H1 (cell line): Measurements from ENCODE around the gene MRPL52. TPM values are rescaled to one million over a fixed set of nuclear protein-coding genes. Genes with fewer than 3 reads are reported as not detected.

Experiments
- CTCF ChIA-PET: fragments of 300-600 bp; sonication (Branson Sonifier 250); formaldehyde crosslinking; loops from one replicate; lab custom pipeline; 2021; ENCODE audit not compliant: partially characterized antibody; lab: Charles Lee
- POLR2A ChIA-PET: fragments of 300-600 bp; sonication (Branson Sonifier 250); formaldehyde crosslinking; loops from one replicate; lab custom pipeline; 2021; ENCODE audit warnings: inconsistent platforms; ENCODE audit not compliant: partially characterized antibody; lab: Charles Lee
- DNase-seq, 2 experiments: peaks; one replicate each; pipeline versions ENCODE4 v3.0.0 to v3.0.0-alpha.2; 2010 to 2022; ENCODE audit warnings: low spot score in 2 of 2, low read depth in 1 of 2, mixed read lengths in 1 of 2
- FAIRE-seq: peaks from 2 replicates; lab custom pipeline; 2011; peaks lifted over from hg19 to GRCh38; lab: Jason Lieb, UNC
- H2AFZ ChIP-seq: 2 replicates; pipeline ENCODE4 v1.8.1; 2012; ENCODE audit warnings: low read length, inconsistent platforms
- H2AK5ac ChIP-seq: 2 replicates; pipeline ENCODE4 v1.6.1; 2013; ENCODE audit warnings: low read depth, low read length
- H2BK120ac ChIP-seq: replicated peaks from 2 replicates; pipeline ENCODE3; 2013; ENCODE audit warnings: low read depth, low read length, inconsistent platforms
- H2BK12ac ChIP-seq: 2 replicates; pipeline ENCODE4 v1.6.1; 2013; ENCODE audit warnings: low read depth, low read length
- H2BK15ac ChIP-seq: 2 replicates; pipeline ENCODE4 v1.6.1; 2013; ENCODE audit warnings: low read length
- H2BK20ac ChIP-seq: 2 replicates; pipeline ENCODE4 v1.6.1; 2013; ENCODE audit warnings: low read length
- H2BK5ac ChIP-seq: 2 replicates; pipeline ENCODE4 v1.6.1; 2013; ENCODE audit warnings: low read depth, low read length
- H3K14ac ChIP-seq: 2 replicates; pipeline ENCODE4 v1.6.1; 2013; ENCODE audit warnings: inconsistent platforms; ENCODE audit not compliant: insufficient read length
- H3K18ac ChIP-seq: 2 replicates; pipeline ENCODE4 v1.6.1; 2013; ENCODE audit warnings: low read length; ENCODE audit errors: extremely low read depth
- H3K23ac ChIP-seq: 2 replicates; pipeline ENCODE4 v1.6.1; 2013; ENCODE audit warnings: inconsistent platforms; ENCODE audit not compliant: insufficient read length
- H3K23me2 ChIP-seq: 2 replicates; pipeline ENCODE4 v1.6.1; 2013; ENCODE audit warnings: low read depth, low read length
- H3K27ac ChIP-seq: 2 replicates; pipeline ENCODE4 v1.6.1; 2011; ENCODE audit warnings: low read depth, low read length, inconsistent platforms
- H3K27me3 ChIP-seq, 4 experiments: replicated peaks in 1 of 4; 1 replicate in 1 of 4; 2 replicates in 3 of 4; pipeline versions ENCODE4 v1.6.1 to v1.8.1; 2011 to 2013; ENCODE audit warnings: low read length in 3 of 4, mild to moderate bottlenecking in 3 of 4, inconsistent platforms in 2 of 4, mixed read lengths in 2 of 4, moderate library complexity in 1 of 4; ENCODE audit not compliant: control insufficient read depth in 3 of 4, insufficient read depth in 3 of 4; ENCODE audit errors: extremely low read depth in 1 of 4
- H3K36me3 ChIP-seq, 4 experiments: 2 replicates each; pipeline versions ENCODE4 v1.6.1 to v1.8.1; 2011 to 2013; ENCODE audit warnings: mild to moderate bottlenecking in 4 of 4, low read length in 3 of 4, moderate library complexity in 2 of 4, control low read depth in 1 of 4, inconsistent platforms in 1 of 4; ENCODE audit not compliant: insufficient read depth in 4 of 4, control insufficient read depth in 2 of 4
- H3K4ac ChIP-seq: replicated peaks from 2 replicates; pipeline ENCODE3; 2013; ENCODE audit warnings: low read length, low read depth, mixed read lengths, inconsistent platforms; ENCODE audit not compliant: insufficient read length
- H3K4me1 ChIP-seq, 4 experiments: replicated peaks in 1 of 4; 1 replicate in 1 of 4; 2 replicates in 3 of 4; pipeline versions ENCODE4 v1.6.1 to v1.8.1; 2011 to 2013; ENCODE audit warnings: low read length in 3 of 4, inconsistent platforms in 2 of 4, mixed read lengths in 1 of 4; ENCODE audit not compliant: insufficient read depth in 4 of 4, control insufficient read depth in 3 of 4
- H3K4me2 ChIP-seq, 2 experiments: 2 replicates each; pipeline versions ENCODE4 v1.6.1 to v1.8.1; 2011 to 2013; ENCODE audit warnings: low read depth in 2 of 2, low read length in 2 of 2, control low read depth in 1 of 2, inconsistent platforms in 1 of 2, mild to moderate bottlenecking in 1 of 2; ENCODE audit not compliant: insufficient read depth in 1 of 2
- H3K4me3 ChIP-seq, 4 experiments: fragments of 200-600, 300-600 bp in 1 of 4; sonication (generic), shearing (Covaris generic), sonication (Bioruptor Twin) in 1 of 4; 2 replicates each; pipeline versions ENCODE4 v1.5.1 to v1.8.1; 2011 to 2016; ENCODE audit warnings: low read length in 4 of 4, low read depth in 3 of 4, control low read depth in 2 of 4, inconsistent platforms in 2 of 4, mild to moderate bottlenecking in 2 of 4, mixed read lengths in 1 of 4, moderate library complexity in 1 of 4; ENCODE audit not compliant: insufficient read depth in 2 of 4; ENCODE audit errors: extremely low read depth in 1 of 4
- H3K56ac ChIP-seq: replicated peaks from 2 replicates; pipeline ENCODE3; 2013; ENCODE audit warnings: low read depth, mild to moderate bottlenecking, mixed read lengths, low read length, inconsistent platforms; ENCODE audit not compliant: insufficient read length
- H3K79me1 ChIP-seq: 2 replicates; pipeline ENCODE4 v1.6.1; 2013; ENCODE audit warnings: low read depth, low read length, control low read depth
- H3K79me2 ChIP-seq, 2 experiments: 2 replicates each; pipeline versions ENCODE4 v1.6.1 to v1.8.1; 2012 to 2013; ENCODE audit warnings: low read length in 2 of 2, mild to moderate bottlenecking in 2 of 2, inconsistent platforms in 1 of 2; ENCODE audit not compliant: insufficient read depth in 2 of 2, control insufficient read depth in 1 of 2
- H3K9ac ChIP-seq, 4 experiments: replicated peaks in 1 of 4; 1 replicate in 1 of 4; 2 replicates in 3 of 4; pipeline versions ENCODE4 v1.6.1 to v1.8.1; 2011 to 2013; ENCODE audit warnings: low read depth in 3 of 4, low read length in 3 of 4, control low read depth in 2 of 4, mild to moderate bottlenecking in 2 of 4, moderate library complexity in 2 of 4, inconsistent platforms in 1 of 4; ENCODE audit errors: extremely low read depth in 1 of 4
- H3K9me3 ChIP-seq, 2 experiments: 2 replicates each; pipeline versions ENCODE4 v1.6.1 to v1.8.1; 2012 to 2013; ENCODE audit warnings: mild to moderate bottlenecking in 2 of 2, moderate library complexity in 2 of 2, control low read depth in 1 of 2, inconsistent platforms in 1 of 2, low read depth in 1 of 2, low read length in 1 of 2, mixed read lengths in 1 of 2; ENCODE audit not compliant: insufficient read depth in 2 of 2
- H4K20me1 ChIP-seq, 2 experiments: replicated peaks in 1 of 2; 2 replicates each; pipeline versions ENCODE3 to v1.8.1; 2011 to 2013; ENCODE audit warnings: inconsistent platforms in 2 of 2, low read length in 2 of 2, mild to moderate bottlenecking in 1 of 2; ENCODE audit not compliant: insufficient read depth in 2 of 2, control insufficient read depth in 1 of 2
- H4K5ac ChIP-seq: 2 replicates; pipeline ENCODE4 v1.6.1; 2013; ENCODE audit warnings: low read length, low read depth, mixed read lengths, inconsistent platforms; ENCODE audit not compliant: insufficient read length
- H4K8ac ChIP-seq: 2 replicates; pipeline ENCODE4 v1.8.0; 2013; ENCODE audit warnings: mild to moderate bottlenecking, moderate library complexity, low read length, inconsistent platforms; ENCODE audit not compliant: insufficient read depth; ENCODE audit errors: extremely low read depth
- H4K91ac ChIP-seq: replicated peaks from 2 replicates; pipeline ENCODE3; 2013; ENCODE audit warnings: low read length, mixed read lengths, inconsistent platforms; ENCODE audit not compliant: insufficient read length
- BCL11A ChIP-seq, 2 experiments: IDR thresholded peaks; one replicate each; pipeline ENCODE4 v1.6.1; 2011; ENCODE audit warnings: low read depth in 2 of 2, low read length in 2 of 2, mild to moderate bottlenecking in 2 of 2
- EGR1 ChIP-seq: IDR thresholded peaks from 2 replicates; pipeline ENCODE4 v1.6.1; 2011; ENCODE audit warnings: low read depth, low read length, borderline replicate concordance
- SP4 ChIP-seq: IDR thresholded peaks from 2 replicates; pipeline ENCODE4 v1.6.1; 2012; ENCODE audit warnings: low read length, inconsistent platforms
- SRF ChIP-seq: IDR thresholded peaks from 2 replicates; pipeline ENCODE4 v1.6.1; 2011; ENCODE audit warnings: mild to moderate bottlenecking, low read depth, low read length, moderate library complexity
- WGBS, 2 experiments: shearing (Covaris generic) in 1 of 2; methylation state at CpG; one replicate each; pipeline versions ENCODE4 v1.1.6 to v1.1.7; 2013 to 2015; ENCODE audit warnings: low lambda C conversion rate in 2 of 2, mixed read lengths in 2 of 2, inconsistent platforms in 1 of 2, low coverage in 1 of 2, missing lambda C conversion rate in 1 of 2; ENCODE audit not compliant: insufficient replicate concordance in 2 of 2, insufficient coverage in 1 of 2, insufficient read length in 1 of 2; ENCODE audit errors: extremely low coverage in 1 of 2, missing lambda C conversion rate in 1 of 2; 5-methylcytosine and 5-hydroxymethylcytosine counted together
- polyA plus RNA-seq, 7 experiments: library from polyadenylated mRNA; depleted of rRNA in 3 of 7; stranded (reverse) in 5 of 7; unstranded in 2 of 7; fragments of >200 nt in 5 of 7; fragments of 200-250 nt in 2 of 7; gene quantifications; 1 replicate in 5 of 7; 2 replicates in 1 of 7; 4 replicates in 1 of 7; pipeline versions ENCODE4 v1.2.1 to v1.2.3, GENCODE V29; 2011 to 2013; ENCODE audit warnings: missing spikeins in 2 of 7, mixed read lengths in 2 of 7
- total RNA-seq: library from RNA; stranded (reverse); fragmentation: NEBNext Ultra II Directional; extraction: Animal tissue kit (Norgen Biotek cat#: 25700); gene quantifications from 2 replicates; pipeline ENCODE4 v1.2.1, GENCODE V29; 2021

MRPL52 gene
- total and polyA plus RNA-seq, 2 of the 8 experiments (the other 6 are each of a cell fraction or from before 2014, with no cell fraction given) = 70.5 to 176 TPM

- Histone ChIP-seq H3K4me1 (peaks cover 0 to 9% (median 3%) of the 10 kb centered on the region in 4 experiments; a peak in 4 of 7 replicates), H3K4ac (no peak overlapping the region), H2AFZ (no peak overlapping the region), H3K9ac (no peak overlapping the region), H3K23me2 (peaks cover 5% of the 10 kb centered on the region), H3K23ac (no peak overlapping the region), H4K20me1 (no peaks in the 10 kb centered on the region), H3K79me1 (no peaks in the 10 kb centered on the region), H2BK120ac (no peak overlapping the region), H2BK12ac (no peak overlapping the region), H2BK20ac (no peak overlapping the region), H3K14ac (no peak overlapping the region), H3K27ac (no peak overlapping the region), H2AK5ac (no peak overlapping the region), H3K27me3 (no peaks in the 10 kb centered on the region), H3K79me2 (no peaks in the 10 kb centered on the region), H3K56ac (no peak overlapping the region), H4K91ac (no peak overlapping the region)
- FAIRE-seq = no peak
- POLR2A ChIA-PET = interaction anchor here (1.3 to 6.6 kb wide), 2 partner anchors 9 to 49 kb away, joined by 3 to 54 read pairs; partner anchors contain the start of gene REM2
- WGBS, 2 experiments = 89% methylated on average over 15 of the region's 15 CpGs; no CpG with 5 or more reads in 1 of the 2 experiments
- no peak for TF ChIP-seq BCL11A (IDR thresholded peaks at IDR 0.05; ENCODE audit: low read depth in 2 of 2, low read length in 2 of 2)
- no peak for TF ChIP-seq SRF
- no peak for TF ChIP-seq SP4
- TF ChIP-seq EGR1 = no peak
- TF ChIP-seq, all 59 proteins: peak for 0
- Histone ChIP-seq H2BK5ac (no peak overlapping the region), H3K36me3 (no peaks in the 10 kb centered on the region; a peak in 2 of 8 replicates), H4K8ac (no peak overlapping the region; the same call in 1 of the 2 replicates), H2BK15ac (no peak overlapping the region), H3K4me3 (no peak overlapping the region), H4K5ac (no peak overlapping the region), H3K9me3 (no peaks in the 10 kb centered on the region), H3K4me2 (no peak overlapping the region), H3K18ac (no peak overlapping the region)
- DNase-seq = no peak
- CTCF ChIA-PET = interaction anchor here (0.7 to 56.0 kb wide), 6 partner anchors 8 to 305 kb away, joined by 3 to 1562 read pairs (median 64); partner anchors contain the start of genes MMP14, MRPL52, REM2 and SLC7A7
Measured at GRCh38 chr14:22875003-22875747, 45.5 kb downstream of the MRPL52 start.
